Measurements from ENCODE around the gene TWIST2.

DNA sequence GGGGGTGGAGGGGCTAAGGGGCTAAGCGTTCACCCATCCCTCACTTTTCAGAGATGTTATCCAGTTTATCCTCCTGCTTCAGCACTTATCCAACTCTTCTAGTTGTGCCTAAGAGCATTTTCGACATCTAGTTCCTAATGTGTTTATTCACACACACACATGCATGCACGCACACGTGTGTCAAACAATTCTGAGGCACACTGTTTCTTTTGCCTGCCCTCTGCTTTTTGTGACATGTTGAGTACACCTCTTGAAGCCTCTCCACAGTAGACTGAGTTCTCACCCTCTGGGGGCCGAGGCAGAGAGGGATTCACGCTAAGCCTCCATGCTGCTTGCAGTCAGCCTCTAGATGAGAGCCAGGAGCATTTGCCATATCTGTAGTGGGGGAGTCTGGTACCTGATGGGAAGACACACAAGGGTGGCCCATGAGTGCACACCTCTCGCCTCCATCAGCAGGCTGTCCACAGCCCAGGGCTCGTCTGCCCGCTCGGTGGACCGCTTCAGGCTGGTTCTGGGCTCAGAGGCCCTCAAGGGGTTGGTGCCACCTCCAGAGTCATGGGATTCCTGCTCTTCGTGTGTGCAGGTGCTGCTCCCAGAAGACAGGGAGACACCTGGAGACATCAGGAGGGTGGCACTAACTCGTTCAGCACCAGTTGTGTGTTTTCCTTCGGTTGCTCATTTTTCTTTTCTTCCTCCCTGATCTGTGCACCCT, 11.9 kb downstream of the TWIST2 start:
- TF ChIP-seq REST (IDR thresholded peaks at IDR 0.05; ENCODE audit: low read depth, low read length) = no peak
- TF ChIP-seq, protein P1, sequence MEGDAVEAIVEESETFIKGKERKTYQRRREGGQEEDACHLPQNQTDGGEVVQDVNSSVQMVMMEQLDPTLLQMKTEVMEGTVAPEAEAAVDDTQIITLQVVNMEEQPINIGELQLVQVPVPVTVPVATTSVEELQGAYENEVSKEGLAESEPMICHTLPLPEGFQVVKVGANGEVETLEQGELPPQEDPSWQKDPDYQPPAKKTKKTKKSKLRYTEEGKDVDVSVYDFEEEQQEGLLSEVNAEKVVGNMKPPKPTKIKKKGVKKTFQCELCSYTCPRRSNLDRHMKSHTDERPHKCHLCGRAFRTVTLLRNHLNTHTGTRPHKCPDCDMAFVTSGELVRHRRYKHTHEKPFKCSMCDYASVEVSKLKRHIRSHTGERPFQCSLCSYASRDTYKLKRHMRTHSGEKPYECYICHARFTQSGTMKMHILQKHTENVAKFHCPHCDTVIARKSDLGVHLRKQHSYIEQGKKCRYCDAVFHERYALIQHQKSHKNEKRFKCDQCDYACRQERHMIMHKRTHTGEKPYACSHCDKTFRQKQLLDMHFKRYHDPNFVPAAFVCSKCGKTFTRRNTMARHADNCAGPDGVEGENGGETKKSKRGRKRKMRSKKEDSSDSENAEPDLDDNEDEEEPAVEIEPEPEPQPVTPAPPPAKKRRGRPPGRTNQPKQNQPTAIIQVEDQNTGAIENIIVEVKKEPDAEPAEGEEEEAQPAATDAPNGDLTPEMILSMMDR (IDR thresholded peaks at IDR 0.05) = no peak
